SU-DHL-6 (cell line): ENCODE data around the gene PRKAR1B.

ENCODE experiments used
- EZH2phosphoT487 ChIP-seq: fragments of 200-600 bp; sonication (generic), shearing (Covaris generic); conservative IDR thresholded peaks from 2 replicates; pipeline ENCODE4 v1.6.1; 2018; ENCODE audit warnings: mild to moderate bottlenecking, antibody characterized with exemption, low read length, moderate library complexity, mixed read lengths
- TF ChIP-seq, protein P1 (sequence below): fragments of 200-600 bp; sonication (generic); IDR thresholded peaks from one replicate; pipeline ENCODE4 v1.5.1; 2017; ENCODE audit warnings: antibody characterized with exemption, mild to moderate bottlenecking, low read length, moderate library complexity; ENCODE audit not compliant: insufficient read depth, poor library complexity, severe bottlenecking

DNA sequence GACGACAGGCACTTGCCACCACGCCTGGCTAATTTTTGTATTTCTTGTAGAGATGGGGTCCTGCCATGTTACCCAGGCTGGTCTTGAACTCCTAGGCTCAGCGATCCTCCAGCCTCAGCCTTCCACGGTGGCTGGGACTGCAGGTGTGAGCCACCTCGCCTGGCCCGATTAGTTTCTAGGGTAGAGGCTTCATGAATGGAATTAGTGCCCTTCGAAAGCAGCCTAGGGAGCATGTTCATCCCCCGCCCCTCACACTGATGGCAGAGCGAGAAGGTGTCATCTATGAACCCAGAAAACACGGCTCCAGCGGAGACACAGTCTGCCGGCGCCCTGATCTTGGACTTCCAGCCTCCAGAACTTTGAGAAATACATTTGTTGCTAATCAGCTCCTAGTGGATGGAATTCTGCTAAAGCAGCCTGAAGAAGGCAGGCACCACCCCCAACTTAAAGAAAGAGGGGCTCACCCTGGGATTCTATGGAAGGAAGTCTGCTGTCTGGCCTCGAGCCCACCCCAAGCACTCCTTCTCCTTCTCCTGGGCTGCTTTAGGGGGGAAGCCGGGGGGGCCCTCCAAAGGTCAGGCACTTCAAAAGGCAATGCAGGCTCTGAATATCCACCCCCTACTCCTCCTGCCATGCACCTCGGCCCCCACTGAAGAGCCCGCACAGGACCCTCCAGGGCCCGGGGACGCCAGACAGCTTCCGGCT is 217.5 kb downstream of the PRKAR1B start:
- no peak for TF ChIP-seq EZH2phosphoT487
- TF ChIP-seq, protein P1, sequence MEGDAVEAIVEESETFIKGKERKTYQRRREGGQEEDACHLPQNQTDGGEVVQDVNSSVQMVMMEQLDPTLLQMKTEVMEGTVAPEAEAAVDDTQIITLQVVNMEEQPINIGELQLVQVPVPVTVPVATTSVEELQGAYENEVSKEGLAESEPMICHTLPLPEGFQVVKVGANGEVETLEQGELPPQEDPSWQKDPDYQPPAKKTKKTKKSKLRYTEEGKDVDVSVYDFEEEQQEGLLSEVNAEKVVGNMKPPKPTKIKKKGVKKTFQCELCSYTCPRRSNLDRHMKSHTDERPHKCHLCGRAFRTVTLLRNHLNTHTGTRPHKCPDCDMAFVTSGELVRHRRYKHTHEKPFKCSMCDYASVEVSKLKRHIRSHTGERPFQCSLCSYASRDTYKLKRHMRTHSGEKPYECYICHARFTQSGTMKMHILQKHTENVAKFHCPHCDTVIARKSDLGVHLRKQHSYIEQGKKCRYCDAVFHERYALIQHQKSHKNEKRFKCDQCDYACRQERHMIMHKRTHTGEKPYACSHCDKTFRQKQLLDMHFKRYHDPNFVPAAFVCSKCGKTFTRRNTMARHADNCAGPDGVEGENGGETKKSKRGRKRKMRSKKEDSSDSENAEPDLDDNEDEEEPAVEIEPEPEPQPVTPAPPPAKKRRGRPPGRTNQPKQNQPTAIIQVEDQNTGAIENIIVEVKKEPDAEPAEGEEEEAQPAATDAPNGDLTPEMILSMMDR = no peak
